Right cardiac atrium (tissue), 5 donors: Measurements from ENCODE around the gene ZC3H12C. TPM values are rescaled to one million over a fixed set of nuclear protein-coding genes. Genes with fewer than 3 reads are reported as not detected.

ENCODE experiments used
- ATAC-seq, 2 donors: fragments of 200-7000 bp; cut with Tn5 transposase; one replicate each; pipeline versions ENCODE4 v1.8.0 to v1.9.1; 2020; ENCODE audit warnings: moderate library complexity in 2 of 2, mild to moderate bottlenecking in 1 of 2
- DNase-seq, 3 donors: peaks; one replicate each; pipeline ENCODE4 v3.0.0-alpha.2; 2020
- H3K27ac ChIP-seq: one replicate; pipeline ENCODE4 v1.5.1; 2013; ENCODE audit warnings: mild to moderate bottlenecking, low read length, control low read depth, moderate library complexity
- H3K27me3 ChIP-seq: one replicate; pipeline ENCODE4 v1.6.1; 2013; ENCODE audit not compliant: control insufficient read depth, insufficient read depth
- H3K4me1 ChIP-seq: one replicate; pipeline ENCODE4 v1.6.1; 2013; ENCODE audit warnings: low read length; ENCODE audit not compliant: control insufficient read depth, insufficient read depth
- H3K4me3 ChIP-seq: one replicate; pipeline ENCODE4 v1.5.1; 2013; ENCODE audit warnings: low read length, control low read depth
- H3K9me3 ChIP-seq: one replicate; pipeline ENCODE4 v1.6.1; 2013; ENCODE audit warnings: low read length; ENCODE audit not compliant: control insufficient read depth
- WGBS: extraction: QIAGEN DNeasy Blood & Tissue Kit; methylation state at CpG from one replicate; pipeline ENCODE4 v1.1.7; 2013; 5-methylcytosine and 5-hydroxymethylcytosine counted together
- intact Hi-C, 4 donors: fragments of 100-400 bp; cut with DNase I; formaldehyde crosslinking; loops; one replicate each; pipeline versions ENCODE4 v1.11.0 to v1.14.0; 2022 to 2023
- polyA plus RNA-seq: library from polyadenylated mRNA; stranded (reverse); fragments of 200-250 nt; gene quantifications from one replicate; pipeline ENCODE4 v1.2.3, GENCODE V29; 2013
- total RNA-seq, 4 donors: library from RNA; stranded (reverse); fragmentation: NEBNext Ultra II Directional; extraction: Animal tissue kit (Norgen Biotek cat#: 25700); gene quantifications; one replicate each; pipeline ENCODE4 v1.2.1, GENCODE V29; 2021
- donor health status: healthy with polysubstance abuse.
- donor health status: DM: no; HTN: yes; CAD: no.
- donor health status: DM: no; HTN: no; CAD: no.
- donor health status: DM: no; HTN: yes; CAD: no; lungs with severe emphysema.
- donor health status: DM: yes; HTN: yes; CAD: no.

ZC3H12C gene
- total and polyA plus RNA-seq, 5 donors = 3.0 to 17.2 (median 13.7) TPM

DNA sequence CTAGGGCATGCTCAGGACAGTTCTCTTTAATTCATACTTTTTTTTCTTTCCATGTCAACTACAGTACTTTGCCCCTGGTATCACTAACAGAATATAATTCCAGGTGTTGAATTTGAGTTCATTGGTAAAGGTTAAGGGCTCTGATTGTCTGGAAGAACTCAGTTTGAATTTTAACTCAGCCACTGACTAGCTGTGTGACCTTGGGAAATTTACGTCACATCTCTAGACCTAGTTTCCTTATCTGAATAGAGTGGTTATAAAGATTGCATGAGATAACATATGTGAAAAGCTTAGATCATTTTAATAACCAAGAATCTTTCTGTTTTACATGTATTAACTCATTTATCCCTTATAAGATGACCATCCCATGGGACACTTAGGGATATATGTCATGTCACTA lies 15.8 kb upstream of the ZC3H12C start:
- no peak for DNase-seq
- H3K9me3 ChIP-seq = no peaks in the 10 kb centered on the region
- H3K27ac ChIP-seq = no peak overlapping the region
- intact Hi-C loops = no loop called here
- H3K27me3 ChIP-seq = no peaks in the 10 kb centered on the region
- 79% methylated on average over 1 of the region's 1 CpG for WGBS
- ATAC-seq = peak in 1 of 2 donors; percentile 24
- H3K4me1 ChIP-seq = no peaks in the 10 kb centered on the region
- no peak overlapping the region for H3K4me3 ChIP-seq

- no peak overlapping the region for H3K4me3 ChIP-seq
- intact Hi-C loops = no loop called here
- ATAC-seq (no peak), DNase-seq (no peak)
- no peaks in the 10 kb centered on the region for H3K4me1 ChIP-seq
- 61% methylated on average over 6 of the region's 6 CpGs for WGBS
- no peak overlapping the region for H3K27ac ChIP-seq
- no peaks in the 10 kb centered on the region for H3K27me3 ChIP-seq
- no peaks in the 10 kb centered on the region for H3K9me3 ChIP-seq
These were observed 15.3 kb upstream of the ZC3H12C start for GRCh38 chr11:110077831-110078325.

- WGBS = 100% methylated on average over 1 of the region's 1 CpG
- no peak overlapping the region for H3K4me3 ChIP-seq
- H3K27me3 ChIP-seq = no peaks in the 10 kb centered on the region
- DNase-seq = no peak
- ATAC-seq = no peak
- intact Hi-C loops = no loop called here
- no peaks in the 10 kb centered on the region for H3K9me3 ChIP-seq
- no peaks in the 10 kb centered on the region for H3K4me1 ChIP-seq
- H3K27ac ChIP-seq = no peak overlapping the region
These were observed 14.2 kb upstream of the ZC3H12C start for GRCh38 chr11:110078923-110079544.

- 90% methylated on average over 4 of the region's 4 CpGs for whole genome bisulfite sequencing
- no peak overlapping the region for H3K27ac ChIP-seq
- DNase-seq = no peak
- H3K9me3 ChIP-seq = no peaks in the 10 kb centered on the region
- no peak for ATAC-seq
- no peaks in the 10 kb centered on the region for H3K27me3 ChIP-seq
- H3K4me3 ChIP-seq = no peak overlapping the region
- intact Hi-C loops = no loop called here
- no peaks in the 10 kb centered on the region for H3K4me1 ChIP-seq
These were observed 13.5 kb upstream of the ZC3H12C start for GRCh38 chr11:110079726-110080125.

DNA sequence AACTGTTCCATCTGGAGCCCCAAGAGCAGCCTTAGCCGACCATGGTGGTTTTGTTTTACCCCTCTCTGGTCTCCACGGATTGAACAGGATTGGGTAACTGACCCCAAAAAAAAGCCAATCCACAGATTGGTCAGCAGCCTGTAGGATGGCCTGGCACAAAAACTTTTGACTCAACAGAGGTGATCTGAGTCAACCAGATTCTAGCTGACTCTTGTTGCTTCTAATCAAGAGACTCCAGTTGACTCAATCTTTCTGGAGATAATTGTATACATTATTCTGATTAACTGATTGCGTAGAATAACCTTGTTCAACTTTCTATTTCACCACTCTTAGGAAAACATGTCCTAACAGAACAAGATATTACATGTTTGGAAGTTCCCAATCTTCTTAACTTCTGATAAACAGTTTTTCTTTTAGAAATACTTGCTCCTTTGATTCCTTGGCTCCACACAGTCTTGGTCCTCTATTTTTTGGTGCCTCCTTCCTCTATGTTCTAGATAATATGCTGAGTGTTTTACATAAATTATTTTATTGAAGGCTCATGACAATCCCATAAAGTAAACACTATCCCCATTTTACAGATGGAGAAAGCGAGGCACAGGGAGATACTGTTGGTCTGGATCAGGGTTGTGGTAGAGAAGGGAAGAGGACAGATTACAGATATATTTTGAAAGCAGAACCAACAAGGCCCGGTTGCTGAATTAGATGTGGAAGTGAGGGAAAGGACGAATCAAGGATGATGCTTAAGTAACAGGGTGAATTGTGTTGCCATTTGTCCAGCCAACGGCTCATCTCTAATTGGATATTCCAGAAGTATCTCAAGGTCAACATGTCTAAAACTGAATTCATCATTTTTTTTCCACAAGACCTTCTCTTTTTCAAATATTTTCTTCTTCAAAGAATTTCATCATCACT lies 11.5 kb upstream of the ZC3H12C start:
- WGBS = 89% methylated on average over 7 of the region's 7 CpGs
- H3K9me3 ChIP-seq = no peaks in the 10 kb centered on the region
- H3K4me1 ChIP-seq = peaks cover 1% of the 10 kb centered on the region
- H3K4me3 ChIP-seq = no peak overlapping the region
- no peaks in the 10 kb centered on the region for H3K27me3 ChIP-seq
- H3K27ac ChIP-seq = no peak overlapping the region
- ATAC-seq (no peak), DNase-seq (no peak)
- intact Hi-C loops = no loop called here

- no peak overlapping the region for H3K4me3 ChIP-seq
- no peaks in the 10 kb centered on the region for H3K27me3 ChIP-seq
- DNase-seq (no peak), ATAC-seq (no peak)
- intact Hi-C loops = no loop called here
- H3K27ac ChIP-seq = no peak overlapping the region
- 84% methylated on average over 1 of the region's 1 CpG for WGBS
- H3K4me1 ChIP-seq = peaks cover 1% of the 10 kb centered on the region
- H3K9me3 ChIP-seq = no peaks in the 10 kb centered on the region
These were observed 10.3 kb upstream of the ZC3H12C start for GRCh38 chr11:110082899-110083298.

GRCh38 chr11:110085255-110085838 lies 7.8 kb upstream of the ZC3H12C start:
- no peak overlapping the region for H3K27ac ChIP-seq
- peak in 1 of 2 donors; percentile 38 for ATAC-seq

DNA sequence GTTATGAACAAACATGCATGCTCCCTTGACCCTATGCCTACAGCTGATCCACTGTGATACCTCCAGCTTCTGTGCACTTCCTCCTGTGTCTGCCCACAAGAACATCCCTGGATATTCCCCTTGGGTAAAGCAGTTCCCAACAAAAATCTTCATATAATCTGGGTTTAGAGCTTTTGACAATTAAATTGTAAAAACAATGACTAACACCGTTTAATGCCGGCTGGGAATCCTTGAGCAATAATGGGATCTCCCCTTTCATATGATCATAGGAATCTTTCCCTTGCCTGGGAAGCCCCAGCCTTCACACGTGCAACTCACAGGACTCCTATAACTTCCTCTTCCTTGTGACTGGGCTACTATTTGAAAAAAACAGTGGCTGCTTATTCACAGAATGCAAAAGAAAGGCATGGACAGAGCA lies 6.3 kb upstream of the ZC3H12C start:
- ATAC-seq (no peak), DNase-seq (no peak)
- WGBS = 56% methylated on average over 3 of the region's 3 CpGs
- no peak overlapping the region for H3K27ac ChIP-seq
- H3K27me3 ChIP-seq = no peaks in the 10 kb centered on the region
- peaks cover 1% of the 10 kb centered on the region for H3K4me1 ChIP-seq
- intact Hi-C loops = no loop called here
- no peak overlapping the region for H3K4me3 ChIP-seq
- H3K9me3 ChIP-seq = no peaks in the 10 kb centered on the region

More at GRCh38 chr11:110085255-110085838, 7.8 kb upstream of the ZC3H12C start:
- DNase-seq = no peak
- H3K4me3 ChIP-seq = no peak overlapping the region
- H3K4me1 ChIP-seq = peaks cover 1% of the 10 kb centered on the region
- no peaks in the 10 kb centered on the region for H3K9me3 ChIP-seq
- H3K27me3 ChIP-seq = no peaks in the 10 kb centered on the region
- intact Hi-C loops = no loop called here
- WGBS = 72% methylated on average over 2 of the region's 2 CpGs

DNA sequence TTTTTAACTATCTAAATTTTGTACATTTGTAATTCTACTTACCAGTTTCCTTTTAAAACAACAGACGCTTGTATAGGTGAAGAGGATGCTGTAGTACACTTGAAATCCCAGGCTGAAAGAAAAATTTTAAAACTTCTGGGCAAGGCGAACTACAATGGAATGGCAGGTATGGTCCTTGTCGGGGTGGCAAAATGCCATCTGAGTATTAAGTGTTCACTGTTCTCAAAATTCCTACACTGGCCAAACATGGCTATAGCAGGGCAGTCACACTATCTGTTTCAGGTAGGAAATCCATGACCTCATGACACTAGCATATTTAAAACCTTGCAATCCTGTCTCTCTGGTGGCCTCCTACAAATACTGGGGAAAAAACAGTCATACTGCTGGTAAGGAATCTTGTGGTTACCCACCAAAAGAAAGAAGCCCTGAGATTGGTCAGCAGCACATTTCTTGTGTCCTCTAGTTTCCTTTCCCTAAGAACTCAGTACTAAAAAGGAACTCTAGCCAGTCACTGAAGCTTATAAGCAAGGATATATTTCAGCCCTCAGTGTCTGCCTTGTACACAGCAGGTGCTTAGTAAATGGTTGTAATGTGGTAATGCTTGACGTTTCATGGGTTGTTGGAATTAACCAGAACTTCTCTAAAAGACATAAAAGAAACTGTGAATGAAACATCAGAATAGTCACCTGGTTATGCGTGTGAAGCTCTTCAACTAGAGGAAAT lies 5.2 kb upstream of the ZC3H12C start:
- H3K9me3 ChIP-seq = no peaks in the 10 kb centered on the region
- intact Hi-C loops = no loop called here
- peaks cover 1% of the 10 kb centered on the region for H3K4me1 ChIP-seq
- ATAC-seq = no peak
- no peak overlapping the region for H3K4me3 ChIP-seq
- DNase-seq = no peak
- no peaks in the 10 kb centered on the region for H3K27me3 ChIP-seq
- H3K27ac ChIP-seq = no peak overlapping the region
- WGBS = 89% methylated on average over 5 of the region's 5 CpGs

- Histone ChIP-seq H3K4me1 (peaks cover 1% of the 10 kb centered on the region), H3K27ac (no peak overlapping the region), H3K4me3 (no peak overlapping the region), H3K27me3 (no peaks in the 10 kb centered on the region), H3K9me3 (no peaks in the 10 kb centered on the region)
- no peak for ATAC-seq
- no peak for DNase-seq
- intact Hi-C loops = no loop called here
- 94% methylated on average over 5 of the region's 5 CpGs for WGBS
These were observed 4.5 kb upstream of the ZC3H12C start for GRCh38 chr11:110088535-110089344.
